ENCODE measurements around the gene SDF4.
"Not testable (repeated sequence)": the region's sequence is repeated elsewhere in the genome, so short reads cannot be mapped to it uniquely, and the experiment has no call there.

Gene SDF4

DNA sequence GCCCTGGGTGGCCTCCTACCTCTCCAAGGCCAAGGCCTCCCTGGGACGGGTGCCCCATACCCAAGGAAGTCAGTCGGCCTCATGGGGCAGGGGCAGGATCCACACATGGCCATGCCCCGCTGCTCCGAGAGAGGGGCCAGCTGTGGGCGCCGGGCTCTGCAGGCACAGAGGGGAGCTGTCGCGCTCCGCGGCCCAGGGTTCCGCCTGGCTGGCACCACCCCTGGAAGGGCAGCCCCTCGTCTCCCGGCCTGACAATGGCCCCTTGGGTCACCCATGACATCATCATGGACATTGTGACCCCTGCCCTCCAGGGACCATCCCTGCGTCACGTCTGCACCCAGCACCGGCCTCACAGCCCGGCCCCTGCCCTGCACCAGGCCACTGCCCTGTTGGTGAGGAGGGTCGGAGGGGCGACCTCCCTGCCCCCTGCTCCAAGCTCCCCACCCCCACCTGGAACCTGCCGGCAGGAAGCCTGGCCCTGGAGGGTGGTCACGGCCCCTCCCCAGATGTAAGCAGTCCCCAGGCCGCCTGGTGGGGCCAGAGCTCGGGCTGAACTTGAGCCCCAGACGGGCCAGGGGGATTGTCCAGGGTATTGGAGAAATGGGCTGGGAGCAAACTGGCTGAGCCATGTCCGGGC, 52.3 kb downstream of the SDF4 start:
- no peak for DNase-seq (ENCODE audit: low read depth)

DNA sequence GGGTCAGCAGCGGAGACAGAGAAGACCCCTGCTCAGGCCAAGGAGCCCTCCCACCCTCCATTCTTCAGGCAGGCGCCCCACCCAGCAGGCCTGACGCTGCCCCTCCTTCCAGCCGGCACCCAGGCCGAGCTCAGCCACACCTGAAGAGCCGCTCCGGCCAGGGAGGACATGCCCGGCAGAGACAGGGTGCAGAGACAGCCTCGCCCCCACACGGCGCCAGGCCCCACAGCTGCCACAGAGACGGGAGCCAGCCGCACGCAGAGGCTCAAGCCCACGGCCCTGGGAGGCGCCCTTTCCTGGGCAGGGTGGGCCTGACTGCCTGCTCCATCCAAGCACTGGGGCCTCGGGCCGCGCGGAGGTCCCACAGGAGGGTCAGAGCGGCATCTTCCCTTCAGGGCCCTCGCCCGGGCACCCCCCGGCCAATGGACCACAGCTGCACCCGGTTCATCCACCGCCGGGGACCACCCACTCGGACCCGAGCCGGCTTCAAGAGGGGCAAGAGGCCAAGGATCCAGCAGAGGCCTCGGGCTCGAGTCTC, 52.9 kb downstream of the SDF4 start:
- no peak for DNase-seq (ENCODE audit: low read depth)

DNA sequence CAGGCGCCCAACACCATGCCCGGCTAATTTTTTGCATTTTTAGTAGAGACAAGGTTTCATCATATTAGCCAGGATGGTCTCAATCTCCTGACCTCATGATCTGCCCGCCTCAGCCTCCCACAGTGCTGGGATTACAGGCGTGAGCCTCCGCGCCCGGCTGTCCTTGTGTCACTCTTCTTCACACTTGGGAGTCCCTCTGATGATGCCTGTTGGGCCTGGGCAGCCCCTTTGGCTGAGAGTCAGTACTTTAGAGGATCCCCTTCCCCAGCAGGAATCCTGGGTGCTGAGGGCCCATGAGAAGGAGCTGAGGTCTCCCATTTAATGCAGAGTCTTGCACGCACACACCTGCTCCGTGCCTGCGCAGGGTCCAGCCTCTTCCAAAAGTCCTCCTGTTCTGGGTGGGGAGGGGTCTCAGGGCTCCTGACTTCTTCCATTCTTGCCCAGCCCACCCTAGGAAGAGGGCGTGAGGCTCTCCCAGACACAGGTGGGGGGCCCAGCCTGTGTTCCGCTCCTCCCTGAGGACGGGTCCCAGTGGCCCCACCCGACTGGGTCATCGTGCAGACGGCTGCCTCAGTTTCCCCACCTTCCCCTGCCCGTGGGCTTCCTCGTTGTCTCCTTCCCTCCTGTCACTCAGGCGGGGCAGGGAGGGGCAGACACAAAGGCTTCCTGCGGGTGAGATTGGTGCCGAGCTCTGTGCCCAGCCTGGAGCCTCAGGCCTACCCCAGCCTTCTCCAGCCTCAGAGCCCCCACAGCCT, 54.2 kb downstream of the SDF4 start:
- no peak for DNase-seq (ENCODE audit: low read depth)

DNA sequence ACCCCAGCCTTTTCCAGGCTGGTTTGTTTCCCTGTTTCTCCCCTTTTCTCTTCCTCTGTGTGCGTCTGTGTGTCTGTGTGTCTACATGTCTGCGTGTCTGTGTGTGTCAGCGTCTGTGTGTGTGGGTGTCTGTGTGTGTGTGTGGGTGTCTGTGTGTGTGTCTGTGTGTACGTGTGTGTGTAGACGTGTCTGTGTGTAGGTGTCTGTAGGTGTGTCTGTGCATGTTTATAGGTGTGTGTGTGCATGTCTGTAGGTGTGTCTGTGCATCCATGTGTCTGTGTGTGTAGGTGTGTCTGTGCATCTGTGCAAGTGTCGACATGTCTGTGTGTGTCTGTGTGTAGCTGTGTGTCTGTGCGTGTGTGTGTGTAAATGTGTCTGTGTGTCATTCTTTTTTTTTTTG, 54.9 kb downstream of the SDF4 start:
- DNase-seq (ENCODE audit: low read depth): no peak

DNA sequence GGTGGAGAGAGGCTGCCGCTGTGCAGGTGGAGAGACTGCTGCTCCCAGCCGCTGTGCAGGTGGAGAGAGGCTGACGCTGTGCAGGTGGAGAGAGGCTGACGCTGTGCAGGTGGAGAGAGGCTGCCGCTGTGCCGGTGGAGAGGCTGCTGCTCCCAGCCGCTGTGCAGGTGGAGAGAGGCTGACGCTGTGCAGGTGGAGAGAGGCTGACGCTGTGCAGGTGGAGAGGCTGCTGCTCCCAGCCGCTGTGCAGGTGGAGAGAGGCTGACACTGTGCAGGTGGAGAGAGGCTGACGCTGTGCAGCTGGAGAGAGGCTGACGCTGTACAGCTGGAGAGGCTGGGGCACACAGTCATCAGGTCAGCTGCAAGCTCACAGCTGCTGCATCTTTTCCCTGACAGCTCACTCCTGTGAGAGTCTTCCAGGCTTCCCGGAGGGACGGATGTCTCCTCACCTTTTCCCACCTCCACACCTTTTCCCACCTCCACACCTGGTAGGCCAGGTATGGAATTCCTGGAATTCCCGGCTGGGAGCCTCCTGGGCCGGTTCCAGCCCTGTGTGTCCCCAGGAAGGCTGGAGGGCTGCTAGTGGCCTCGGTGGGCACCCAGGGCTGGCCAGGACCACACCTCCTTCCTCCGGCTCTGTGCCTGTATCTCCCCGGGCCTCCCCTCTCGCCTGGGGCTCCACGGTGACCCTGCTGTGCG, 55.6 kb downstream of the SDF4 start:
- not testable (repeated sequence) for DNase-seq (ENCODE audit: low read depth)

DNA sequence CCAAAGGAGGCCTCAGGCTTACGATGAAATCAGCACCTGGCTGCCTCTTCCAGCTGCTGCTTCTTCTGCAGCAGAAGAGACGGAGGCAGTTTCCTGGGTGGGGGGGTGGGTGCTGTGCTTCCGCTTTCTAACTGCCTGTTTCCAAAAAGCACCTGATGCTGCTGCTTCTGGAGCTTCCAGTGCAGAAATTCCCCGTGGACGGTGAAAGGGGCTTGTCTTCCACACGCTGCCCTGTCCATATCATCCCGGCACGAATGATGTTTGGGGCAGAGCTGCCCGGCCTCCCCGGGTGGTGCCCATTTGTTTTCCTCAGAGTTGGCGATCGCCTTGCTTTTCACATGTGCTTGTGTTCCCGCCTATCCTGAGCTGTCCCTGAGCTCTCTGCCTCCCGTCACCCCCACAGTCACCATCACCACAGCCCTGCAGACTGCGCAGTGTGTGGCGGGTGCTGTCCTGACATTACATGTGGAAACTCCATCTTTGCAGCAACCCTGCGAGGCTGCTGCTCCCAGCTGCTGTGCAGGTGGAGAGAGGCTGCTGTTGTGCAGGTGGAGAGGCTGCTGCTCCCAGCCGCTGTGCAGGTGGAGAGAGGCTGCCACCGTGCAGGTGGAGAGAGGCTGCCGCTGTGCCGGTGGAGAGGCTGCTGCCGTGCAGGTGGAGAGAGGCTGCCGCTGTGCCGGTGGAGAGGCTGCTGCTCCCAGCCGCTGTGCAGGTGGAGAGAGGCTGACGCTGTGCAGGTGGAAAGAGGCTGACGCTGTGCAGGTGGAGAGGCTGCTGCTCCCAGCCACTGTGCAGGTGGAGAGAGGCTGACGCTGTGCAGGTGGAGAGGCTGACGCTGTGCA, 56.4 kb downstream of the SDF4 start:
- DNase-seq (ENCODE audit: low read depth): no peak

DNA sequence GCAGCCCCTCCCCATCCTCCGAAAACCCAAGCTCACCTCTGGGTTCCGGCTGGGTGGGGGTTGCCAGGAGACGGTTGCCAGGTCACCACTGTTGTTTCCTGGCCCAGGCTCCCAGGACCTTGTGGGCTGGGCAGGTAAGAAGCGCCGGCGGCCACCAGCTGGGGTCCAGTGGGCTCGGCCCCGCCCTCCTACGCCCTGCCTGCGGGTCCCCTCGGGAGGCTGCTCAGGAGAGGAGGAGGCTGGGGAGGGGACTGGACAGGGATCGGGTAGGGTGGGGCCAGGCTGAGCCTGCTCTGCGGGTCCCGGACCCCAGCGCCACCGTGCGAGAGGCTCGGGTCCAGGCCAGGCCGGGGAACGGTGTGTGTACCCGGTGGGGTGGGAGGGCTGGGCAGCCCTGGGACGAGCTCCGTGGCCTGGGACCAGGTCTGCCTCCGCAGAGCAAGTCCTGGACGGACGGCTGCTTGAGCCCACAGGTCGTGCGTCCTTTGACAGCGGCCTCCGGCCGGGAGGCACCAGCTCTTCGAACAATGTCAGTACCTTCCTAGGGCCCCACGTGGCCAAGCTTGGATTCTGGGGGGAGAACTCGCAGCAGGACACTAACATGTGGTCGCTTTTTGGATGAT, 57.9 kb downstream of the SDF4 start, which contains the start of gene TTLL10:
Gene TTLL10 (plus strand): TSS at position 88 of the 623 bp plus-strand sequence. CDS start 5,336 bp downstream, outside the sequence.
- no peak for DNase-seq (ENCODE audit: low read depth)

DNA sequence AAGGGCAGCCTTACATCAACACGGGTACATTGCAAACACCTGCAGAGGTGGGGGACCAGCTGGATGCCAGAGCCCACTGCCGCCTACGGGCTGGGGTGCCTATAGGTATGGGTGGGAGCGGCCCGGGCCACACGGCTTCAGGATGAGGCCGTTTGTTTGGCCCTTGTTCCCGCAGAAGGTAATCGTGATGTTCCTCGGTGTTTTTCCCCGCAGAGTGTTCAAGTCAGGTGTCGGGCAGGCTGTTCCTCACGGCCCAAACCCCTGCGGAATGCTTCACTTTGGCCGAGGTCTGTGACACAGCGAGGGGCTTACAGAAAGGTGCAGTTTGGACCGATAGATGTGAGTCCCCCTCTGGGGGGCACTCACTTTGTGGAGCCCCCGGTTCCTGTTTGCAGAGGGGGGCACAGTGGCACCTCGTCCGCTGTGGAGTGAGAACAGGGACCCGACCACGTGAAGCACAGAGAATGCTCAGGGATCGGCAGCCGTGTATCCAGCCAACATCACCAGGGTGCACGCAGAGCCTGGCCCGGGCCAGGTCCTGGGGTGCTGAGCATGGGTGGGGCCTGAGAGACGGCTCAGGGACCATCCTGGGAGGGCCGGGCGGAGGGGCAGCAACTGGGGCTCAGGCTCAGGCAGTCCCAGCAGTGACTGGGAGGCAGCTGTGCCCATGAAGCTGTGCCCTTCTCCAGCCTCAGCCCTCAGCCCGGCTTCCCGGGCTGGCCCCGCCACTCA, 58.6 kb downstream of the SDF4 start:
- DNase-seq (ENCODE audit: low read depth): no peak

DNA sequence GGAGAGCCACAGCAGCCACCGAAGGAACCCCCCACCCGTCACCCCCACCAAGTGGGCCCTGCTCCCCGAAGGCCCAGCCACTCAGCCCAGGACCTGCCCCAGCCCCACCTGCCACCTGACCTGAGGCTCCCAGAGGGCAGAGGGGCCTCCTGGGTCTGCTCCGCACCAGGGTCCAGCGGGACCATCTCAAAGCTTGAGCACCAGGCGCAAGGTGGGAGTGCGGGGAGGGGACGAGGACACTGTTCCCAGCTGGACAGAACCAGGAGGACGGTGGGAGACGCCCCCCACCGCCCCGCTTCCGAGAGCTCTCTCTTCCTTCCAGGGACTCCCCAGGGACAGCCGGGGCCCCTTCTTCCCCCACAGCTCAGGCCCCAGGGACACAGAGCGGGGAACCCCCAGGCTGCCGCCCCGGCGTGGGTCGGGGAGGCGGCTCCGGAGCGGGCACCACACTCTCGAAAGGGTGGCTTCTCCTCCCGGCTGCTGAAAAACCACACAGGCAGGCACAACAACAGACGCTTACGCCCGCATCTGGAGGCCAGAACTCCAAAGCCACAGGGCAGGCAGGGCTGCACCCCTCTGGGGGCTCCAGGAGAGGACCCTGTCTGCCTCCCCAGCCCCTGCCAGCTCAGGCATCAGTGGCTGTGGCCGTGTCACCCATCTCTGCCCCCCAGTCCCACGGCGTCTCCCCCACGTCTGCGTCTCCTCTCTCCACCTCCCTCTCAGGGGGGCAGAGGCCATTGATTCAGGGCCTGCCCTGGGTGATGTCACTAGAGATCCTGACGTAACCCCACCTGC, 60.1 kb downstream of the SDF4 start:
- no peak for DNase-seq (ENCODE audit: low read depth)

DNA sequence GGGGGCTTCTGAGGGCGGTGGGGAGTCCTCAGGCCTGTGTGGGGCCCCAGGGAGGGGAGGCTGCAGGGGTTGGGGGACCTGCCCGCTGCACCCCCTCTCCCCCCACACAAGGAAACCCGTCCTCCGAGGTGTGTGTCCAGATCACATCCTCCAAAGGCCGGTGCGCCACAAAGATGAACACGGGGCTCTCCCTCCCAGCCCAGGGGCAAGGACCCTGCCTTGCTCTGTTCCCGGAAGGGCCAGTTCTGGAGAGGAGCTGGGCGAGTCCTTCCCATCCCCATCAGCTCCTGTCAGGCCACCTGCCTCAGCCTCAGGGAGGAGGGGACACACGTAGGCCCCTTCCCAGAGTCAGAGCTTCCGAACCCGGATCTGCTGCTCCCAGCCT, 60.6 kb downstream of the SDF4 start:
- no peak for DNase-seq (ENCODE audit: low read depth)

DNA sequence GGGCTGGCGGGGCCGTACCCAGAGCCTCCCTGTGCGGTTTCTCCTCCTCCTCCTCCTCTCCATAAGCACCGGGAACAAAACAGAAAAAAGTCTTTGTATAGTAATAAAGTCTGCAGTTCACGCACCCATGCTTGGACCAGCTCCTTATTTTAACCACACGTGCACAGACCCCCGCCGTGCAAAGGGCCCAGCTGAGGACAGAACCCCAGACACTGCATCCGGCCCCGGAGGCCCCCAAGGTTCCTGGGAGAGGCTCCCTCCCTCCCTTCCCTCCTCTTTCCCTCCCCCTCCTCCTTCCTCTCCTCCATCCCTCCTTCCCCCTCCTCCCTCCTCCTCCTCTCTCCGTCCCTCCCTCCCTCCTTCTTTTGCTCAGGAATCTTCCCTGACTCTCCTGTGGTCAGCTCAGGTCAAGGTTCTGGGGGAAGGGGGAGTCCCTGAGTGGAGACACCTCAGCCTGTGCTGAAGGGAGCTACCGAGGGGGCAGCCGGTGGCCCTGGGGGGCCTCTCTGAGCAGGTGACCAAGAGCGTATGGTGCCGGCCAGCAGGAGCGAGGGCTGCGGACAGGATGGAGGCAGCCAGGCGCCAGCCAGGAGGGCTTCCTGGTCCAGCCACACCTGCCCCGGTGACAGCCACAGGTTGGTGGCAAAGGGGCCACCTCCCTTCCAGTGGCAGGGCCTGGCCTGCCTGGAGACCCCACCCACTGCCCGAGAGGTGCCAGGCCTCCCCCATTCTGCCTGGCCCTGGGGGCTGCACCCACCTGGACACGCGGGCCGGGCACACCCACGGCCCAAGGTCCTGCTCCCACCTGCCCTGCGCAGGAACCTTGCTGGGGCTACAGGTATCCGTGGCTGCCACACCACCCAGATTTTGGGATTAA, 61.3 kb downstream of the SDF4 start:
- no peak for DNase-seq (ENCODE audit: low read depth)

DNA sequence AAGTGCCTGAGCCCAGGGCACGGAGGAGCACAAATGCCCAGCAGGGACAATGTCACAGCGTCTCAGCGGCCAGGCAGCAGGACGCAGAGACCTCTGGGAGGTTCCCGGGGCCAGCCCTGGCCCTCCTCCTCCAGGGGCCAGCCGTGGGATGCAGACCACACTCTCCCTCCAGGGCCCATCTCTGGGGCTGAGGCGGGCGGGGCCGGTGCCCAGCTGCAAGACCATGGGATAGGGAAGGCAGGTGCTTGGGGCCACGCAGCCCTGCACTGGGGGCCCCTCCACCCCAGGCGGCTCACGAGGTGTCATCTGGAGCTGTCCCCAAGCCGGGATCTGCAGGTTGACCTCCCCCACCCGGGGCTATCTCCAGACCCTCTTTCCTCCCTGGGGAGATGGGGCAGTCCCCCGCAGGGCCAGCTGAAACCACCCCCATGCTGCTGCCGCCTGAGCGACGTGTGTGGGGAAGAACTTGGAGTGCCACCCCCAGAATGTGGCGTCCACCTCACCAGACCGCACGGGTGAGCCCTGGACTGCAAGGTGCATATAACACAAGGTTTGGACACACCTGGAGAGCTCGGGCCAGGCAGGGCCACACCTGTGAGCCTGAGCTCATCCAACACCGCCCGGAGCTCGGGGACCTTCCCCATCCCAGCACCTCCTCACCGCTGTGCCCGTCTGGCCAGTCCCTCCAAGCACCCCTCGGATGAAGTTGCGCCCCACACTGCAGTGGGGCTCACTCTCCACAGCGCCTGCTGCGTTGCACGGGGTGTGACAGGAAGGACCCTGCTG, 62.2 kb downstream of the SDF4 start:
- DNase-seq (ENCODE audit: low read depth): no peak

DNA sequence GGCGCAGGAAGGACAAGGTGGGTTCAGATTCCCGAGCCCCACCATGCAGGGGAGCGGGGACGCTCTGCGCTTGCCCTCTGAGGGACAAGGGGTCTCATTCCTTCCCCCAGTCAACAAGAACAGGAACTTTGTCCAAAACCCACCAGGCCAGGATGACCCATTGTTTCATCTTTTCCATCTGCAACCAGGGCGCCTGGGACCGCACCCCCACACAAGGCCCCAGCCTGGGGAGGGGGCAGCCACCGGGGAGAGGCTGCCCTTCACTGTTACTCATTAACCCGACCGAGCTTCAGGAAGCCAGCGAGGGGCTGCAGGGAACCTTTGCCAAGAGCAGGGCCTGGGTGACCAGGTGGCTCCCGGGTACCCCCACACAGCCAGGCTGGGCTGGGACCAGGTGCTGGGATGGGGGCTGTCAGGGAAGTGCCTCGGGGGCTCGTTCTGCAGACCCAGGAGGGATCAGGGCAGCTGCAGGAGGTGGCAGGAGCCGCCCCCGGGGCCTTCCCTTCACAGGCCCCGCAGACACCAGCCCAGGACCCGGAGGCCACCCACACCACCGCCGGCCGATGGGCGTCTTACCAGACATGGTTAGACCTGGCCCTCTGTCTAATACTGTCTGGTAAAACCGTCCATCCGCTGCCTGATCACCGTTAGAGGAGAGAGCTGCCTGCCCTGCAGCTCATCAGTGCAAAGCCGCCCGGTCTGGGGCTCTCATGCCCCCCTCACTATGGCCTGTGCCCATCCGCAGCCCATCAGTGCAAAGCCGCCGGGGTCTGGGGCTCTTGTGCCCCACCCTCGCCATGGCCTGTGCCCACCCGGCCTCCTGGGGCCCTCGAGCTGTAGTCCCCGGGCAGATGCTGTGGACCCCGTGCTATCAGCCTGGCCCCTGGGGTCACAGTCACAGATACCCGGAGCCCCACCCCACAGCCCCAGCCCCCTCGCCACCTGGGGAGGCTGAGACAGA, 63.1 kb downstream of the SDF4 start:
- no peak for DNase-seq (ENCODE audit: low read depth)

DNA sequence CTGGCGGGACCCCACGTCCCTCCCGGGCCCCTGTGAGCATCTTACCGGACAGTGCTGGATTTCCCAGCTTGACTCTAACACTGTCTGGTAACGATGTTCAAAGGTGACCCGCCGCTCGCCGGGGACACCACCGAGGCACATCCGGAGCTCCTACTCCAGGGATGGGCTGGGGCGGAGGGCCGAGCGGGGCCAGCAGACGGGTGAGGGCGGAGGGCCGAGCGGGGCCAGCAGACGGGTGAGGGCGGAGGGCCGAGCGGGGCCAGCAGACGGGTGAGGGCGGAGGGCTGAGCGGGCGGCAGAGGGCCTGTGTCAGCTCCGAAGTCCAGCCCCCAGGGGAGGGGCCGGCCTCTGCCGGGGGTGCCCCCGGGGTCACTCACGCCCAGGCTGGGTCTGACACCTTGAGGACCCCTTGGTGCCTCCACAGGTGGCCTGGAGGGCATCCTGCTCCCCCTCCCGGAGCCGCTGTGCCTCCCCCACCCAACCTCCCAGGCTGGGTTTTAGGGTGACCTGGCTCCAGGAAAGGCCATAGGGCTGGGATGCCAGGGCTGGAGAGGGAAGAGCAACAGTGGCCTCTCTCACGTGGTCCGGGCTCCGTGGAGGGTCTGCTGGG, 63.9 kb downstream of the SDF4 start:
- no peak for DNase-seq (ENCODE audit: low read depth)

DNA sequence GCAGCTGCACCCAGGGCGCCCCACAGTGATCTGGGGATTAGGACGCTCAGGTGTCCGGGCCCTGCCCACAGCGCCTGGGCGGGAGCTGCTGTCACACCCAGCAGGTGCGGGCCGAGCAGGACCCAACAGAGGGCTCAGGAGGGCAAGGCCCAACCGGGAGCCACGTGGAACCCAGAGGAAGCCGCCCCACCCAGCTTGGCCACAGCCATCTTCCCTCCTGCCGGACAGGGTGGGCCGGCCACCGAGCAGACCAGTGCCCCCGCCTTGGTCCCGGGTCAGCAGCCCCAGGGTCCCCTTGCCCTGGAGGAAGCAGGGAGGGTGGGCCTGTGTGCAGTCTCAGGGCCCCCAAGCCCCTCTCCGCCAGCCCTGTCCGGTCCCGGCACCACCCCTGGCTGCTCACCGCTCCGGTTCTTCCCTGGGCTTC, 64.4 kb downstream of the SDF4 start:
- DNase-seq (ENCODE audit: low read depth): no peak

Measured in ELR (cell line).